ENCODE measurements around the gene MPDU1. TPM values are rescaled to one million over a fixed set of nuclear protein-coding genes. Genes with fewer than 3 reads are reported as not detected.

Gene MPDU1
- total and polyA plus RNA-seq, 2 of the 13 experiments (the other 11 are each of a cell fraction or from before 2014, with no cell fraction given), result 112 to 167 TPM

DNA sequence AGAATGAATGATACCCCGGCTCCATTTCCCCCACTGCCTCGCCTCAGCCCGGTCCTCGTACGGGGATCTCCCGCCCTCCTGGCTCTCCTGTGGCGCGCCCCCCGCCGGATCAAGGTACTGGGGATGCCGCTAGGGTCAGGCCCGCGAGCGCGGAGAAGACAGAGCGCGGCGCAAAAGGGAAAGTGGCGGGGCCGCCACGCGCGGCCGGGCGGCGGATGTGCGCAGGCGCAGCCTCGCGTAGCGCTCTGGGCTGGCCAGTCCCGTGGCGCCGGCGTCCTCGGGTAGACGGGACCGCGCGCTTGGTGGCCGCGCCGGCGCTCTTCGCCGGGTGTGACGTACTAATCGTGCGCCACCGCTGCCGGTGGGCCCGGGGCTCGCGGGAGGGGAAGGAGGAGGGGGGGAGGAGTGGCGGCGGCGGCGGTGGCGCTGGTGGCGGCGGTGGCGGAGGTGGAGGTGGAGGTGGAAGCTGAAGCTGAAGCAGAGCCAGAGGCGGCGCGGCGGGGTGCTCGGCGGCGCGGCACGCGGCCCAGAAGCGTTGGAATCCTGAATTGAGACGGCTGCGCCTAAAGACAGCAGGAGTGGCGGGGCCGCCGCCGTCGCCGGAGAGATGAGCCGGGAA lies 22.0 kb upstream of the MPDU1 start, which contains the start of gene SENP3 (continued):
- TF ChIP-seq, protein P1, sequence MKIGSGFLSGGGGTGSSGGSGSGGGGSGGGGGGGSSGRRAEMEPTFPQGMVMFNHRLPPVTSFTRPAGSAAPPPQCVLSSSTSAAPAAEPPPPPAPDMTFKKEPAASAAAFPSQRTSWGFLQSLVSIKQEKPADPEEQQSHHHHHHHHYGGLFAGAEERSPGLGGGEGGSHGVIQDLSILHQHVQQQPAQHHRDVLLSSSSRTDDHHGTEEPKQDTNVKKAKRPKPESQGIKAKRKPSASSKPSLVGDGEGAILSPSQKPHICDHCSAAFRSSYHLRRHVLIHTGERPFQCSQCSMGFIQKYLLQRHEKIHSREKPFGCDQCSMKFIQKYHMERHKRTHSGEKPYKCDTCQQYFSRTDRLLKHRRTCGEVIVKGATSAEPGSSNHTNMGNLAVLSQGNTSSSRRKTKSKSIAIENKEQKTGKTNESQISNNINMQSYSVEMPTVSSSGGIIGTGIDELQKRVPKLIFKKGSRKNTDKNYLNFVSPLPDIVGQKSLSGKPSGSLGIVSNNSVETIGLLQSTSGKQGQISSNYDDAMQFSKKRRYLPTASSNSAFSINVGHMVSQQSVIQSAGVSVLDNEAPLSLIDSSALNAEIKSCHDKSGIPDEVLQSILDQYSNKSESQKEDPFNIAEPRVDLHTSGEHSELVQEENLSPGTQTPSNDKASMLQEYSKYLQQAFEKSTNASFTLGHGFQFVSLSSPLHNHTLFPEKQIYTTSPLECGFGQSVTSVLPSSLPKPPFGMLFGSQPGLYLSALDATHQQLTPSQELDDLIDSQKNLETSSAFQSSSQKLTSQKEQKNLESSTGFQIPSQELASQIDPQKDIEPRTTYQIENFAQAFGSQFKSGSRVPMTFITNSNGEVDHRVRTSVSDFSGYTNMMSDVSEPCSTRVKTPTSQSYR (CRISPR knock-in tag; IDR thresholded peaks at IDR 0.05; ENCODE audit: borderline replicate concordance), result peak; percentile 65
- TF ChIP-seq ZNF569 (CRISPR knock-in tag; IDR thresholded peaks at IDR 0.05; ENCODE audit: borderline replicate concordance), result no peak
- TF ChIP-seq MATR3 (CRISPR knock-in tag; IDR thresholded peaks at IDR 0.05), result no peak
- no peak for TF ChIP-seq XRCC5 (optimal IDR thresholded peaks at IDR 0.05; ENCODE audit: low read length)
- TF ChIP-seq ATAD3A (CRISPR knock-in tag; IDR thresholded peaks at IDR 0.05), result 0 out of 2 replicates have a peak, but pooled peaks have one; percentile 48
- no peak for TF ChIP-seq GPN1 (CRISPR knock-in tag; IDR thresholded peaks at IDR 0.05; ENCODE audit: borderline replicate concordance)
- TF ChIP-seq, protein P2, sequence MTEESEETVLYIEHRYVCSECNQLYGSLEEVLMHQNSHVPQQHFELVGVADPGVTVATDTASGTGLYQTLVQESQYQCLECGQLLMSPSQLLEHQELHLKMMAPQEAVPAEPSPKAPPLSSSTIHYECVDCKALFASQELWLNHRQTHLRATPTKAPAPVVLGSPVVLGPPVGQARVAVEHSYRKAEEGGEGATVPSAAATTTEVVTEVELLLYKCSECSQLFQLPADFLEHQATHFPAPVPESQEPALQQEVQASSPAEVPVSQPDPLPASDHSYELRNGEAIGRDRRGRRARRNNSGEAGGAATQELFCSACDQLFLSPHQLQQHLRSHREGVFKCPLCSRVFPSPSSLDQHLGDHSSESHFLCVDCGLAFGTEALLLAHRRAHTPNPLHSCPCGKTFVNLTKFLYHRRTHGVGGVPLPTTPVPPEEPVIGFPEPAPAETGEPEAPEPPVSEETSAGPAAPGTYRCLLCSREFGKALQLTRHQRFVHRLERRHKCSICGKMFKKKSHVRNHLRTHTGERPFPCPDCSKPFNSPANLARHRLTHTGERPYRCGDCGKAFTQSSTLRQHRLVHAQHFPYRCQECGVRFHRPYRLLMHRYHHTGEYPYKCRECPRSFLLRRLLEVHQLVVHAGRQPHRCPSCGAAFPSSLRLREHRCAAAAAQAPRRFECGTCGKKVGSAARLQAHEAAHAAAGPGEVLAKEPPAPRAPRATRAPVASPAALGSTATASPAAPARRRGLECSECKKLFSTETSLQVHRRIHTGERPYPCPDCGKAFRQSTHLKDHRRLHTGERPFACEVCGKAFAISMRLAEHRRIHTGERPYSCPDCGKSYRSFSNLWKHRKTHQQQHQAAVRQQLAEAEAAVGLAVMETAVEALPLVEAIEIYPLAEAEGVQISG (CRISPR knock-in tag; IDR thresholded peaks at IDR 0.05), result peak; percentile 73
- TF ChIP-seq, protein P3, sequence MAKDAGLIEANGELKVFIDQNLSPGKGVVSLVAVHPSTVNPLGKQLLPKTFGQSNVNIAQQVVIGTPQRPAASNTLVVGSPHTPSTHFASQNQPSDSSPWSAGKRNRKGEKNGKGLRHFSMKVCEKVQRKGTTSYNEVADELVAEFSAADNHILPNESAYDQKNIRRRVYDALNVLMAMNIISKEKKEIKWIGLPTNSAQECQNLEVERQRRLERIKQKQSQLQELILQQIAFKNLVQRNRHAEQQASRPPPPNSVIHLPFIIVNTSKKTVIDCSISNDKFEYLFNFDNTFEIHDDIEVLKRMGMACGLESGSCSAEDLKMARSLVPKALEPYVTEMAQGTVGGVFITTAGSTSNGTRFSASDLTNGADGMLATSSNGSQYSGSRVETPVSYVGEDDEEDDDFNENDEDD (CRISPR knock-in tag; IDR thresholded peaks at IDR 0.05; ENCODE audit: borderline replicate concordance), result peak; percentile 56; the same call in 1 of the 2 replicates
- TF ChIP-seq NR1H2 (CRISPR knock-in tag; IDR thresholded peaks at IDR 0.05; ENCODE audit: borderline replicate concordance, low read depth), result no peak
- TF ChIP-seq, protein P4, sequence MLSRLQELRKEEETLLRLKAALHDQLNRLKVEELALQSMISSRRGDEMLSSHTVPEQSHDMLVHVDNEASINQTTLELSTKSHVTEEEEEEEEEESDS (CRISPR knock-in tag; IDR thresholded peaks at IDR 0.05; ENCODE audit: borderline replicate concordance), result no peak
- TF ChIP-seq, protein P5, sequence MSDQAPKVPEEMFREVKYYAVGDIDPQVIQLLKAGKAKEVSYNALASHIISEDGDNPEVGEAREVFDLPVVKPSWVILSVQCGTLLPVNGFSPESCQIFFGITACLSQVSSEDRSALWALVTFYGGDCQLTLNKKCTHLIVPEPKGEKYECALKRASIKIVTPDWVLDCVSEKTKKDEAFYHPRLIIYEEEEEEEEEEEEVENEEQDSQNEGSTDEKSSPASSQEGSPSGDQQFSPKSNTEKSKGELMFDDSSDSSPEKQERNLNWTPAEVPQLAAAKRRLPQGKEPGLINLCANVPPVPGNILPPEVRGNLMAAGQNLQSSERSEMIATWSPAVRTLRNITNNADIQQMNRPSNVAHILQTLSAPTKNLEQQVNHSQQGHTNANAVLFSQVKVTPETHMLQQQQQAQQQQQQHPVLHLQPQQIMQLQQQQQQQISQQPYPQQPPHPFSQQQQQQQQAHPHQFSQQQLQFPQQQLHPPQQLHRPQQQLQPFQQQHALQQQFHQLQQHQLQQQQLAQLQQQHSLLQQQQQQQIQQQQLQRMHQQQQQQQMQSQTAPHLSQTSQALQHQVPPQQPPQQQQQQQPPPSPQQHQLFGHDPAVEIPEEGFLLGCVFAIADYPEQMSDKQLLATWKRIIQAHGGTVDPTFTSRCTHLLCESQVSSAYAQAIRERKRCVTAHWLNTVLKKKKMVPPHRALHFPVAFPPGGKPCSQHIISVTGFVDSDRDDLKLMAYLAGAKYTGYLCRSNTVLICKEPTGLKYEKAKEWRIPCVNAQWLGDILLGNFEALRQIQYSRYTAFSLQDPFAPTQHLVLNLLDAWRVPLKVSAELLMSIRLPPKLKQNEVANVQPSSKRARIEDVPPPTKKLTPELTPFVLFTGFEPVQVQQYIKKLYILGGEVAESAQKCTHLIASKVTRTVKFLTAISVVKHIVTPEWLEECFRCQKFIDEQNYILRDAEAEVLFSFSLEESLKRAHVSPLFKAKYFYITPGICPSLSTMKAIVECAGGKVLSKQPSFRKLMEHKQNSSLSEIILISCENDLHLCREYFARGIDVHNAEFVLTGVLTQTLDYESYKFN (CRISPR knock-in tag; conservative IDR thresholded peaks at IDR 0.05), result 0 out of 2 replicates have a peak, but pooled peaks have one; percentile 17
- peak; percentile 59 for TF ChIP-seq SIN3B (IDR thresholded peaks at IDR 0.05; ENCODE audit: low read length)
- TF ChIP-seq, protein P6, sequence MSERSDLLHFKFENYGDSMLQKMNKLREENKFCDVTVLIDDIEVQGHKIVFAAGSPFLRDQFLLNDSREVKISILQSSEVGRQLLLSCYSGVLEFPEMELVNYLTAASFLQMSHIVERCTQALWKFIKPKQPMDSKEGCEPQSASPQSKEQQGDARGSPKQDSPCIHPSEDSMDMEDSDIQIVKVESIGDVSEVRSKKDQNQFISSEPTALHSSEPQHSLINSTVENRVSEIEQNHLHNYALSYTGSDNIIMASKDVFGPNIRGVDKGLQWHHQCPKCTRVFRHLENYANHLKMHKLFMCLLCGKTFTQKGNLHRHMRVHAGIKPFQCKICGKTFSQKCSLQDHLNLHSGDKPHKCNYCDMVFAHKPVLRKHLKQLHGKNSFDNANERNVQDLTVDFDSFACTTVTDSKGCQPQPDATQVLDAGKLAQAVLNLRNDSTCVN (CRISPR knock-in tag; IDR thresholded peaks at IDR 0.05; ENCODE audit: borderline replicate concordance), result 0 out of 2 replicates have a peak, but pooled peaks have one; percentile 8
- TF ChIP-seq KDM5A (IDR thresholded peaks at IDR 0.05; ENCODE audit: borderline replicate concordance, low read length), result peak; percentile 94
- TF ChIP-seq SRSF4 (IDR thresholded peaks at IDR 0.05; ENCODE audit: low read depth, low read length, poor library complexity, severe bottlenecking), result no peak
- TF ChIP-seq TOE1 (CRISPR knock-in tag; IDR thresholded peaks at IDR 0.05), result no peak

Measured in HepG2 (cell line).